GM06990 (cell line): ENCODE results near the gene ZBBX.

Experiments
- DNase-seq: peaks from one replicate; pipeline ENCODE4 v3.0.0-alpha.2; 2011; ENCODE audit not compliant: insufficient read length; ENCODE audit errors: extremely low read depth
- H3K27me3 ChIP-seq: replicated peaks from 2 replicates; pipeline ENCODE4 v1.6.0; 2011; ENCODE audit warnings: low read length; ENCODE audit not compliant: control insufficient read depth, insufficient read depth
- H3K36me3 ChIP-seq: 2 replicates; pipeline ENCODE4 v1.5.1; 2011; ENCODE audit warnings: low read length; ENCODE audit not compliant: control insufficient read depth, insufficient read depth
- H3K4me3 ChIP-seq: replicated peaks from 2 replicates; pipeline ENCODE4 v1.5.1; 2011; ENCODE audit warnings: low read depth, mild to moderate bottlenecking, control low read depth, low read length
- TF ChIP-seq, protein P1 (sequence below): IDR thresholded peaks from 2 replicates; pipeline ENCODE4 v1.5.1; 2011; ENCODE audit warnings: low read length, control low read depth, mild to moderate bottlenecking, inconsistent platforms; ENCODE audit not compliant: insufficient read depth, poor library complexity, severe bottlenecking

The ZBBX gene

DNA sequence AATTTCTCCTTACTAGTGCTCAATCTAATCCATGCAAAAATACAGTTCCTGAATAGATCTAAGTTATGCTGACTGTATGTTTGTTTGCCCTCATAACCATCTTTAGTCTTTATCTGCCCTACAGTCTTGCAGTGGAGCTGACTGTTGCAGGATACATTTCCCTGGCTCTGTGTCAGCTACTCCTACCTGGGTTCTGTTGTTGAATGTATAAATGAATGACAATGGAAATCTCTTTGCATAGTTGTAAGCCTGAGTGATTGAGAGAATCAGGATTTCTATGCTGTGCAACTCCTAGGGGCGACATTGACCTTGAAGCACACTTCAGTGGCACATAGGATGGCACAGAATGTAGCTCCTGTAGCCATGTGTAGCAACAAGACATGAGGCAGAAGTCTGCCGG lies 16.0 kb upstream of the ZBBX start:
- DNase-seq: no peak
- H3K27me3 ChIP-seq: no peaks in the 10 kb centered on the region
- TF ChIP-seq, protein P1, sequence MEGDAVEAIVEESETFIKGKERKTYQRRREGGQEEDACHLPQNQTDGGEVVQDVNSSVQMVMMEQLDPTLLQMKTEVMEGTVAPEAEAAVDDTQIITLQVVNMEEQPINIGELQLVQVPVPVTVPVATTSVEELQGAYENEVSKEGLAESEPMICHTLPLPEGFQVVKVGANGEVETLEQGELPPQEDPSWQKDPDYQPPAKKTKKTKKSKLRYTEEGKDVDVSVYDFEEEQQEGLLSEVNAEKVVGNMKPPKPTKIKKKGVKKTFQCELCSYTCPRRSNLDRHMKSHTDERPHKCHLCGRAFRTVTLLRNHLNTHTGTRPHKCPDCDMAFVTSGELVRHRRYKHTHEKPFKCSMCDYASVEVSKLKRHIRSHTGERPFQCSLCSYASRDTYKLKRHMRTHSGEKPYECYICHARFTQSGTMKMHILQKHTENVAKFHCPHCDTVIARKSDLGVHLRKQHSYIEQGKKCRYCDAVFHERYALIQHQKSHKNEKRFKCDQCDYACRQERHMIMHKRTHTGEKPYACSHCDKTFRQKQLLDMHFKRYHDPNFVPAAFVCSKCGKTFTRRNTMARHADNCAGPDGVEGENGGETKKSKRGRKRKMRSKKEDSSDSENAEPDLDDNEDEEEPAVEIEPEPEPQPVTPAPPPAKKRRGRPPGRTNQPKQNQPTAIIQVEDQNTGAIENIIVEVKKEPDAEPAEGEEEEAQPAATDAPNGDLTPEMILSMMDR: no peak
- no peak overlapping the region for H3K4me3 ChIP-seq
- H3K36me3 ChIP-seq: no peaks in the 10 kb centered on the region

DNA sequence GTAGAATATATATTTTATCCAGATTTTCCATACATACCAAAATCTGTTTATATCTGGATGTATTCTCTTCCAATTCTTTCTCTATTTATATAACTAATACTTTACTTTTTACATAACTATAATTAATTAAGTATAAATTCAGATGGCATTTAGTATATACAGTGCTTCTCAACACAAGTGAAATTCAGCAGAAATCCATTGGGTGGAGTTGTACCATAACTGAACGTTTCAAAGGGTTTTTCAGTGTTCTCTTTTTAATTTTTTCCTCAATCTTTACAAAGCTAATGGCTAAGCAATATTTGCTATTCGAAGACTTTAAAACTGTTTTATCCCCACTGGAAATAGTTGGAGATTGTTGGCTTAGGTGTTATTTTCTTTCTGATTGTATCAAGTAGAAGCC lies 13.9 kb upstream of the ZBBX start:
- no peak overlapping the region for H3K4me3 ChIP-seq
- TF ChIP-seq, protein P1: no peak
- H3K27me3 ChIP-seq: no peaks in the 10 kb centered on the region
- no peaks in the 10 kb centered on the region for H3K36me3 ChIP-seq
- no peak for DNase-seq

DNA sequence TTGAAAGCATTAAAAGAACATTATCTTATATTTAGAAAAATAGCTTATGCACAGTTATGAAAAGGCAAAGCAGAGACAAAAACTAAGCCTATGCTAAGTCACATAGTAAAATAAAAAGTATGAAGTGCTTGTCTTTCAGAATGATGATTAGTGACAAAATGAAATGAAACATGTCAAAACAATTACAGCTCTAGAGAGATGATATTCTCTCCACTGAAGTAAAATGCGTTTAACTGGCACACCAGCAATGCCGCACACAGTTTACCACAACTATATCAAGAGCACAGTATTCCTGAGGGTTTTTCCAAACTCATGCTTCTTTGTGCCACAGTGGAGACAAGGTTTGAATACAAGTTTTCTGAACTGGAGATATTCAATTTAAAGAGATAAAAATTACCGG lies 2.1 kb upstream of the ZBBX start:
- Histone ChIP-seq H3K4me3 (no peak overlapping the region), H3K36me3 (no peaks in the 10 kb centered on the region), H3K27me3 (no peaks in the 10 kb centered on the region)
- TF ChIP-seq, protein P1: no peak
- no peak for DNase-seq

DNA sequence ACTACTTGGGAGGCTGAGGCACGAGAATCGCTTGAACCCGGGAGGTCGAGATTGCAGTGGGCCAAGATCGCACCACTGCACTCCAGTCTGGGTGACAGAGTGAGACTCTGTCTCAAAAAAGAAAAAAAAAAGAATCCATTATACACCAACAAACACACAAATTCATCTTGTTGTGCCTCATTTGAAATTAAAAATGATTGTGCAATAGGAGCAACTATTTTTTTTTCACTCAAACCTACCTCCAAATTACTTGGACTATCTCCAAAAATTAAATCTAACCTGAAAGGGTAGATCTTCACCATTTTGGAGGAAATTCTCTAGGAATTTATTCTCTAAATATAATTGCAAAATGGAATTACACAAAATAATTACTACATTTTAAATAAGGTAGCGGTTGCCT lies 4.6 kb downstream of the ZBBX start:
- H3K27me3 ChIP-seq: no peaks in the 10 kb centered on the region
- H3K4me3 ChIP-seq: no peak overlapping the region
- TF ChIP-seq, protein P1: no peak
- DNase-seq: no peak
- H3K36me3 ChIP-seq: no peaks in the 10 kb centered on the region

DNA sequence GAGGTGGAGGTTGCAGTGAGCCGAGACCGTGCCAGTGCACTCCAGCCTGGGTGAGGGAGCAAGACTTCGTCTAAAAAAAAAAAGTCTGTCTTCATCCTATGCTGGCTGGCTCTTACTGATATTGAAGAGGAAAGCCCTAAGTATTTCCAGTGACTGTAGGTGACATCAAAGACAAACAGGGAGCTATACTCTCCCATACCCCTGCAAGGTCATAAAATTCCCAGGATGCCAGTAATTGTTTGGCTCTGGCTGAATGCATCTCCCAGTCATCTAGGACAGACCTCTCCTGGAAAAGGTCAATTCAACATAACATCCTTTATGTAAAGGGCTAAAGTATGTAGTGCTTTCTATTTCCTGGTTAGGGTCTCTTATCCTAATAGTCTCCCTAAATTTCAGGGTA lies 8.0 kb downstream of the ZBBX start:
- Histone ChIP-seq H3K36me3 (no peaks in the 10 kb centered on the region), H3K27me3 (no peaks in the 10 kb centered on the region), H3K4me3 (no peak overlapping the region)
- TF ChIP-seq, protein P1: no peak
- no peak for DNase-seq

DNA sequence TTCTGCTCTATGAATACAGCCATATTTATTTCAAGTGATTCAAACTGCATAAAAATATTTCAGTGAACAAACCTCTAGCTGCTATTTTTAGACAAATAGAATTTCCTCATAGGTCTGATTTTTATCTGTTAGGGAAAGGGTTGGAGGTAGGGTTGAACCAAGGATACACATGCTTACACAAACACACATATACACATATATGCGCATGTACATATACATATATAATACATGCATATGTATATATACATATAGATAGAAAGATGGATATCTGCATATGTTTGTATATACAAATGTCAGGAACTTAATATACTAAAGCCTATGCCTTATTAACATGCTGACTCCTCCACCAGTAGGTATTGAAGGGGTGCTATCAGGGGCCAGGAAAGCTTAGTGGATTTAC lies 18.1 kb downstream of the ZBBX start:
- DNase-seq: no peak

More for the DNA sequence above, 18.1 kb downstream of the ZBBX start:
- TF ChIP-seq, protein P1: no peak
- Histone ChIP-seq H3K4me3 (no peak overlapping the region), H3K27me3 (no peaks in the 10 kb centered on the region), H3K36me3 (no peaks in the 10 kb centered on the region)
